Anterior cingulate cortex (tissue), 58 donors: ENCODE measurements around the gene SETBP1.

ENCODE experiments used
- DNase-seq, 58 donors: peaks; one replicate each; lab custom pipeline; 2025; lab: John Stamatoyannopoulos, UW

Gene SETBP1

DNA sequence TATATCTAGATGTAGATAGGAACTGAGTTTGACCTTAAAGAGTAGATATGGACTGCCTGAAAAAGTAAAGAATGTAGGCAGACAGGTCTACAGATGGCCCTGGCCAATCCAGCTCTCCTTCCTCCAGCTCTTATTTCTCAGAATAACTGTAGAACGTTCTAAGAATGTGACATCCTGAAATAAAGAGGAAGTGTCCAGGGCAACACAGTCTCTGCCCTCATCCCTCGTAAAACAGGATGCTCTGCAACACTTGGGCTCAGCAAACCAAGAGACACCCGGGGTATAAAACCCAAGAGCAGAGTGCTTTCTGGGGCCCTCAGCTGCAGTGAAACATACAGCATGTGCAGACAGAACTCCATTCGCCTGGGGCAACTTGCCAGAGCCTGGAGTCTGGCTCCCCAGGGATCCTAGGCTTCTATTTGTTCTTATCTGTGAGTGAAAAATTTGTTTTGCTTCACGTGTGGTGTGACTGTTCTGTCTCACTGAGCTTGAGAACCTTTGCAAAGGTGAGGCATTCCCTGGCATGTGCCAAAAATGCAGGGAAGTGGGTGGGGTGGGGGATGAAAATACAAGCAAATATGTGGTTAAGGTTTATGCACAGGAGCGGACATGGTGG is 401.0 kb downstream of the SETBP1 start:
- DNase-seq = no peak

DNA sequence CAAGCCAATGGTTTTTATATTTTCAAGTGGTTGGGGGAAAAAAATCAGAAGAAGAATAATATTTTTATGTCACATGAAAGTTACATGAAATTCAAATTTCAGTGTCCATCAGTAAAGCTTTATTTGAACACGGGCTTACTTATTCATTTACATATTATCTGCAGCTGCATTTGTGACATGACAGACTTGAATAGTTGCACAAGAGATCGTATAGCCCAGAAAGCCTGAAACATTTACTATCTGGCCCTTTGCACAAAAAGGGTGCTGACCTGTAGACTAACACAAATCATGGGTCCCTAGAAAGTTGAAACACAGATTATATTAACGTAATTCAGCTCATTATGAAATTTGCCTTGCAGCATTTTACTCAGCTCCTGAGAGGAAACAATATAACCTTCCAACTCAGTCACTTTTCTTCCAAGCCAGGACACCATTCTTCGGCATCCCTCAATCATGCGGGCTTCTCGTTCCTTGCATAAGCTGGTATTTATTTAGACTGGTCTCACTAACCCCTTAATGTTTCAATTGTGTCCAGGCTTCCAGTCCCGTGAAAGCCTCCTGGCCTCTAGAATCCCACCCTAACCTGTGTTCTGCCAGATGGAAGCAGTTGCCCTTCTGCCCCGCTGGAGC is 402.7 kb downstream of the SETBP1 start:
- no peak for DNase-seq

DNA sequence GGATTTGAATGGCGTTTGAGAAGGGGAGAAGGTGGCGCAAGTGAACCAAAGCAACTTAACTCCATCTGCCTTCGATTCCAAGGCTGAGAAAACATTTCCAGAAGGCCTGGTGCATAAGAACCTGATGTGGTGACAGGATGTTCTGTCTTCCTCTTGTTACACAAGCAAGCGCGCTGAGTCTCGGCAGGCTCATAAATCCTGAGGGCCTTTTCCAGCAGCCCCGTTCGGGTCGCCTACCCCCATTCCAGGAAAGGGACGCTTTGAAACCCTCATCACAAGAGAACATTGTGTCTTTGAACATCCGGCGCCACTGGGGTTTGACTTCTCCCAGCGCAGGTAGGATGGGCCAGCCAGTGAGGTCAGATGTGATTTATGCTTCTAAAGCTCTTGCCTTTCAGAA is 403.5 kb downstream of the SETBP1 start:
- no peak for DNase-seq

DNA sequence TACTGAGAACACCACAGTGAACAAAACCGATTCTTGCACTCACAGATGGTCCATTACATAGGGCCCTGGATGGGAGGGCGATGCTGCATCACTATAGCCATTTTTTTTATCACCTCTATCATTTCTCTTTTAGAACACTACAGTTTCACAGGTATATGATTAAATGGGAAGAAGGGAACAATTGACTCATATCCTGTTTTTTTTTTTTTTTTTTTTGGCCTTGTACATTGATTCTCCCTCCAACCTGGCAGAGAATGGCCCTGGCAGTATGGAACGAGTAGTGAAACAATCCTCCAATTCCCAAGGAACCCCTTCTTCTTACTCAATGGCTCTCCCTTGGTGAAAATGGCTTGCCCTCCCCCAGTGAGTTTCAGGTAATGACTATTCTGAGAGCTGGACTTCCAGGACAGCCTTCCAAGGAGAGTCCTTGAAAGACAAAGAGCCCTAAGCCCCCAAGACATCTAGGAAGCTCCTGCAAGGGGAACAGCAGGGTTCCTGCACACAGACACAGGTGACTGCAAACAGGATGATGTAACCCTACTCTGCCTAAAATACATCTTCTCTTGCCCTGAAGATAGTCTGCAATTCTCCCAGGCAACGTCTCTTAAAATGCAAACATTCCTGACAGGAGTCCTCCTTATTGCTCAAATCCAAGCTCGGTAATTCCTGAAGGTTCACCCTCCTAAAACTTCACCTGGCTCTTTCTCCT is 405.4 kb downstream of the SETBP1 start:
- no peak for DNase-seq

DNA sequence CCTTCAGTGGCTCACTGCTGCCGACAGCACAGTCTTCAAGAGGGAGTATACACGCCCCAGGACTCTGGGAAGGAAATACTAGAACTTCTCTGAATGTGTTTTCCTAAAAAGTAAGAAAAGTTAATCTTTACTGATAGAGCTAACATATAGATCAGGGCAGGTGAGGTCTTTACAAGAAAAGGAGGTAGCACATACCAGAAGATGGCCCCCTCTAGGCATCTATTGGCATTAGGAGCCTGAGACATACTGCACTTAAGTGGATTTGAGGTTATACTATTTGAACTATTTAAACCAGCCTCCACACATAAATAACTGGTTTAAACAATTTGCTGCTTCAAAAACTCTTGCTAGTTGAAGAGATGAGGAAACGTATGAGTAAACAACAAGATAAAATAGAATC is 406.1 kb downstream of the SETBP1 start:
- no peak for DNase-seq

DNA sequence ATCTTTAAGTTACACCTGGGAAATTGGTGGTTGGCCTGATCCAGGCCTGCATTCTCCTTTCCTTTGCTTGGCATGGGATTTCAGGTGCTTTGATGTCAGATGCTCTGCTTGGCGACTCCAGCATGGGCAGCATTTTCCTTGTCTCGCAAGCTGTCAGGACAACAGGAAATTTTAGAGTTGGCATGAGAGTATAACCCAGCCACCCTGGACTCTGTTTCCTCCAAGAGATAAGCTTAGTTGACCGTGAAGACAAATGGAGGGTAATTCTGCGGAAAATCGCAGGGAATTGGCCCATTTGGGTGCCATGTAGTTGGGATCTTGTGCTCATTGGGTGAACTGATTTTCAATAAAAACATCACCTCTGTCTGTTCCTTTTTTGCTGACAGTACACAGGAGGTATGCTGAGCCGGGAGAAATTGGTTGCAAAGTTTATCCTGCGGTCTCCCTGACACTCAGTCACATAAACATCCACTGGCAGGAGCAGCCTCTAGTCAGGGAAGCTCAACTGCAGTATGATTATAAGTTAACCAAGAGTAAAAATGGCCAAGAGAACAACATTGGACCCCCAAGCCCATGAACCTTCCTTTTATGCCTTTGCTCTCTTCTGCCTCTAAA is 409.9 kb downstream of the SETBP1 start:
- DNase-seq = no peak

DNA sequence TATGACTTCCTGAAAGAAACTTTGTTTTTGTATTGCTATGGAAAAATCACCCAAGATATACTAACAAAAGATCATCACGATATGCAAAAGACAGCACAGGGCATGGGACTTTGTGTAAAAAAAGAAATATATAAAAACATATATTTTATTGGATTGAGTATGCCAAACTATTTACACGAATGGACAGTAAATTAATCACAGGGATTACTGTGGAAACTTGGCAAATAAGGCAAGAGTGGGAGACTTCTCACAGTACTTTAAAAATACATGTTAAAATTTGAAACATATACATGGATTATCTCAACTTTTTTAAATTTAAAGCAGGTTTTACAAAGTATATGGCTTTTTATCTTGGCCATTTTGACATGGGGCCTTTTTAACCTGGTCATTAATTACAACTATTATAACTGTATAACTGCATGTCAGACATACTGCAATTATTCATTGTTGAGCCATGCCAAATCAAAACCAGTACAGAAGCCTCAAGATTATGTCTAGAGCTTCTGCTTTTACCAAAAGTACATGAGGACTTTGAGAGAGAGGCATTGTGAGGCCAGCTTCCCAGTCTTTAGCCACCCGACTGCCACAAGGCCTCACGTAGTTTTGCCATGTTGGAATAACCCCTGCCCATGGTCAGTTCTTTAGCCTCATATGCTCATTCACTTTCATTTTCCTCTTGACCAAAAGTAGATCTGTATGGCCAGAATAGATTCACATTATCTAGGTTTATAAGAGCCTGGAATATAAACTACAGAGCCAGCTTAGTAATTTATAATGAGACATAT is 419.8 kb downstream of the SETBP1 start:
- no peak for DNase-seq

DNA sequence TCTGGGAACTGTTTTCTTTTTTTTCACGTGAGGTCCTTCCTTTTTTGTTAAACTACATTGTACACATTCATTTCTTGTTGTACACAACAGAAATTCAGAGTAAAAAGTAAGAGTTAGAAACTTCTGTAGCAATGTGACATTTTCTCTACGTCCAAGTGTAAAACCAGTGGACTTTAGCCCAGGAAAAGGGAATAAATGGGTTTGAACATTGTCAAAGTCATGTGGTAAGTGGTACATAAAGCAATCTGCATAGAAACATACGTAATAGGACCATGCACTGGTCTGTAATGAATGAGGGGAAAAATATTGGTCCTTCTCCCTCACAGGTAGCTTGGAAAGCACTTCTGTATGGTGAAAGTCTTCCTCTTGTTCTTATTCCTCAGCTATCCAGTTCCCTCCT is 421.4 kb downstream of the SETBP1 start:
- DNase-seq = no peak

DNA sequence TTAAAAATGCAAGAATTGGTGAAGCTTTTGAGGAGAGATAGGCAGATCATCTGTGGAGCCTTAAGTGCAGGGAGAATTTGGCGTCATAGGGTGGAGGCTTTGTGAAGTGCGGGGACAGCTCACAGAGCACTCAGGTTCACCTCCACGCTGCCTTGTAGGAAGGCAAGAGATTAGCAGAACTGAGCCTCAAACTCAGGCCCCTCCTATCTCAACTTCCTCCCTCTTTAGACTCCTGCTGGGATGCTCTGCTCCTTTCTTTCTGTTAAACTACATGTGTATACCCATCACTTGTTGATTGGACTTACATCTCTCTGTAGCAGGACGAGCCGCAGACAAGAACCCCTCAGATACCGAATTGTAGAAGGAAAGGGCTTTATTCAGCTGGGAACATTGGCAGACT is 422.2 kb downstream of the SETBP1 start:
- no peak for DNase-seq

DNA sequence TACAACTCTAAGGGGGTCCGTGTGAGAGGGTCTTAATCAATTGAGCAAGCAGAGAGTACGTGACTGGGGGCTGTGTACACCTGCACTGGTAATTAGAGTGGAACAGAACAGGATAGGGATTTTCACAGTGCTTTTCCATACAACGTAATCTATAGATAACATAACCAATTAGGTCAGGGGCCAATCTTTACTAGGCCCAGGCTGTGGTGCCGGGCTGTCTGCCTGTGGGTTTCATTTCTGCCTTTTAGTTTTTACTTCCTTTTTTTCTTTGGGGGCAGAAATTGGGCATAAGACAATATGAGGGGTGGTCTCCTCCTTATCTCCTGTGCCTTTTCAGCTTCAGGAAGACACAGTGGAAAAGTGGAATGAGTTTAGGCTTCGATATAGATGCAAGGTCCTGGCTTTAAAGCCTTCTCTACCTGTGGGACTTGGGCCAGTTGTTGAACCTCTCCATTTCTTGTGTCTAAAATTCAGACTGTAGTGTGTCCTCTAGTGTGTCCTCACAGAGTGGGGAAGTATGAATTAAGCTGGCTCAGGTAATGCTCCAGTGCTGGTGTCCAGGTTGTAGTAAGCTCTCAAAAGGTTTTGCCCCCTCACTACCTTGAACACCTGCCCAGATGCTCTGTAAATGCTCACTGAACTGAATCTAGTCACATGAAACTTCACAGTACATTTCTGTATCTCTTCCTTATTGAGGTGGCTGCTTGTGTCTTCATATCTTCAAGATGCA is 422.8 kb downstream of the SETBP1 start:
- DNase-seq = no peak

DNA sequence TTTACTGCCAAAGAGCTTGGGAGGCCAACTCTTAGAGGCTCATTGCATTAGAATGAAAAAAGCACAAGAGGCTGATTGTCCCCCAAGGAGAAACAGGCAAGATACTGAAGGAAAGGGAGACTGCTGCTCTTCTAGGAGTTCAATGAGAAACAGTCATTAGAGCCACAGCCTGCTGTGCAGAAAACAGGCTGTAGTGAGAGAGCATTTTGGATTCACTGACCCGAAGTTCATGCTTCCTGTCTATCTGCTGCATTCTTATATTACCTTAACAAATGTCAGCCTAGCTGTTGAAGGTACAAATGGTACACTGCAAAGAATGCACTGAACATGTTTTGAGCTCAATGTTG is 423.3 kb downstream of the SETBP1 start:
- DNase-seq = no peak

DNA sequence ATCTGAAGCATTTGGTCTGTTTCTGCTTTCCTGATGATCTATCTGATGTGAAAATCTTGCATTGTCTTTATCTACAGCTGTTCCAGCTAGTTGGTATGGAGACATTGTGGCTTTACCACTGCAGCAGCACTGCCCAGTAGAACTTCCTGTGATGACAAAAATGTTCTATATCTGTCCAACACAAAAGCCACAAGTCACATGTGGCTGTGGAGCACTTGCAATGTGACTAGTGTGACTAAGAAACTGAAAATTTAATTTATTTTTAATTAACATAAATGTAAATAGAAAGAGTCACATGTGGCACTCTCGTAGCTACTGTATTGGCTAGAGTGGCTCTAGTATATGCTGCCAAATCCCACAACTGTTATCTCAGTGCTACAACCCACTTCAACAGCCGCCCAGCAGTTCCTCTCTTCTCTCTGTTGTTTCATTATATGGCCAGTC is 425.7 kb downstream of the SETBP1 start:
- no peak for DNase-seq

DNA sequence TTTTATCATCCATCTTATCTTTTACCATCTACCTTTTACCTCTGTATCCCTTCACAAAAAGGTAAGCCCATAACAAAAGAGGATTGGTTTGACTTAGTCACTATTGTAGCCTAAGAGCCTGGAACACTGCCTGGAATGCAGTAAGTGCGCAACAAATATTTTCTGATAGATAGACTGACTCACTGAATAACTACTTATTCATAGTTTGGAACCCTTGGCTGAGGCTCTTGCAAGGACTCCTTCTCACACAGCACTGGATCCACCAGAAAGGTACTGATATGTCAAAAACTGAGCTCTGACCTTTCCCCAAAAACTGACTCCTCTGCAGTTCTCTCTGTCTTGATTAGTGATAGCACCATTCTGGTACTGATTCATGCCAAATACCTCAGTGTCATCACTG is 426.7 kb downstream of the SETBP1 start:
- DNase-seq = no peak

DNA sequence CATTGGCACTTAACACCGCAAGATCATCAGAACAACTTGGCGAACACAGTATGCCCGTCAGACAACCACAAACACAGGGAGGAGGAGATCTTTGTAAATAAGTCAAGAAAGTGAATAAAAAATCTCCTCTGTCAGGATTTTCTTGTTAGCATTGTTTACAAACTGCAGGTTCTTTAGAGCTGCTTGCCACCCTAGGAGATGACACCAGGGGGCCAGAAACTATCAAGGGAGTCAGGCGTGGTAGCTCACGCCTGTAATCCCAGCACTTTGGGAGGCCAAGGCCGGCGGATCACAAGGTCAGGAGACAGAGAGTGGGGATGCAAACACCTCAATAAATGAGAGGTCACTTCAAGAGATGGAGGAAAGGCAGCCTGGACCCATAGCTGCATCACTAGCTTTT is 428.1 kb downstream of the SETBP1 start:
- DNase-seq = no peak

DNA sequence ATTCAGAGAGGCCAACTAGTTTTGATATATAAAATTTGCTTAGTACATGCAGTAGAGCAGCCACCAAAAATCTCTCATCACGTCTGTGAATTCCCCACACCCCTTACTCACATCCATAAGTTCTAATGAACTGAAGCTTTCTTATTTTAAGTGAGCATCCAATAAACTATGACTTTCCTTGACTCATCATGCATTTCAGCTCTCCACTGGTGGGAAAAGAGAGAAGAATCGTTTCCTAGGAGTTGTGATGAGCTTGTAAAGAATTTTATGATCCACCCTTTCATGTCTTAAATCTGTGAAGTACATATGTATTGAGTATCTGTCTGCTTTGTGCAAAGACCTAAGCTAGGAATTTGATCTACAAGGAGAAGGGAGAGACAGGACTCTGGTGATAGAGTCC is 428.6 kb downstream of the SETBP1 start:
- no peak for DNase-seq

DNA sequence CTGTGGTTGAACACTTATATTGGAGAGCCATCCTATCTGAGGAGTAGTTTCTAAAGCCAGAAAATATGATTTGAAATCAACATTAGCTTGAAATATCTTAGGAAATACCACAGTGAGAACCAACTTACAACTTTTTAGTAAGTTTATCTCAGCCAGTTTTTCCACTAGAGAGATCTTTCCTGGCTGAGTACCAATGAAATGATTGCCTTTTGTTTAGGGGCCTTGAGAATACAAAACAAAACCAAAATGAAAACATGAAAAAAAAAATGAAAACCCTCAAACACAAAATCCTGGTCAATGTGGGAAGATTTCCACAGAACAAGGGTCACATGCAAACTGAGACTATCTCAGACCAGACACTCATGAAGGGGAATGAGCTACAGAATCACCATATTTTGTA is 429.0 kb downstream of the SETBP1 start:
- DNase-seq = no peak

DNA sequence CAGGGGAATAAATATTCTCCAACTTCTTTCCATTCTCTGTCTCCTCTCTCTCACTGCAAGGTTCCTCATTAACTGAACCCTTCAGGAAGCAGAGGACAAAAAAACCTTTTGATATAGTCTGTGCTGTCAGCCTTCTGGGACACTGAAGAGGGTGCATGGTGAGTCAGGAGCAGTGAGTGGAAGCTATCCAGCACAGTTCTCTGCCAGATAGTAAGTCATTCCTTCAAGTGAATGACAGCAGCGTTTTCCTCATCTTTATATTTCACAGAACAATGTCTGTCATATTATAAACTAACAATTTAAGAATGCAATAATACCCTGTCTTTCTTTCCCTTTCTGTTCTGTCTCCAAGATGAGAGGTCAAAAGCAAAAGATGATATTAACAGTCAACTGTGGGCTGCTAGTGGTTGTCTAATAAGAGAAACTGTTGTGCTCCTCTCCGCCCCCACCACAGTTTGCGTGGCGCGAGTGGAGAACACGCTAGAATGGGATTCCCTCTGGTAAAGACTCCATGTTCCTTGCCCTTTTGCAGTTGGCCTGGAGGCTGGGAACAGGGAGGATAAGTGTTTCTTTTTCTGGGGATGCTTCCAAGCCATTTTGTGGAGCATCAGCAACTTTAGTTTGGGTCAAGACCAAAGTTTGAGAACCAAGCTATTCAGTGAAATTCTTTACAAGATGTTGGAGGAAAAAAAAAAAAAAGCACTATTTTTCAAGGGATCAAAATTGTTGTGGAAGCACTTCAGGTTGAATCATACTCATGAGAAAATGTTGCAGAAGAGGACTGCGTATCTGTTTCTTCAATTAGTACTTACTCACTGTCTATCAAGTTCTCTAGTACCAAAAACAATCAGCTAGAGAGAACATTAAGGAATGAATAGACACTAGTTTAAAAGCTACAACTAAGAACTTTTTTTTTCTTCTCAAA is 430.2 kb downstream of the SETBP1 start:
- peak in 4 of 58 donors; percentile 1 to 13 (median 7) for DNase-seq

DNA sequence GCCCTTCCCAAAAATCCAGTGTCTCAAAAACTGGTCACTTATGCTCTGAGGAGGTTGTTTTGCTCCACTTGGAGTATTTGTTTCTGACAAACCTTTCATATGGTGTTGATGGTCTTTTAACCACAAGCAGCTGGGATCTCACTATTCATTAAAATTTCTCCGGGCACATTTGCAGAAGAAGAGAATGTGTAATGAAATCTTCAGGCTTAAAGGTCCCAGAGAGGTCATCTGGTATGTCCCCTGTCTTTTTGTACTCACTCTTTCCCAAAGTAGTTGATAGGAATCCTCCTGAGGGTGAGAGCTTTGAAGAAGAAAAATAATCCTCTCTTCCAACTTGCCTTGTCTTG is 430.8 kb downstream of the SETBP1 start:
- no peak for DNase-seq

DNA sequence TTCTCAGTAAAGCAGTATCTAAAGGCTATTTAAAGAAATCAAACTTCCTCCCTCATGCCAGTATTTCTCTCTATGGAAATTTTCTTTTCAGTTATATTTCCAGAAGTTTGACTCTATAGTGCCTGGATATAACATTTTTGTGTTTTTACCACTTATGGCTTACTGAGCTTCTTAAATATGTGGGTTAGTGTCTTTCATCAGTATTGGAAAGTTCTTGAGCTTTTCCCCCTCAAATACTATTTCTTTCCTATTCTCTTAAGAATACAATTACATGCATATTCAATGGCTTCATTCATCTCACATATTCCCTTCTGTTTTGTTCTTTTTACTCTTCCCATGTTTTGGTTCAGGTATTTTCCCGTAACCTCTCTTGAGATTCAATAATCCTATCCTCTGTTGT is 432.0 kb downstream of the SETBP1 start:
- no peak for DNase-seq
